ENCODE results near the gene ITPRIPL1.

ITPRIPL1 gene

DNA sequence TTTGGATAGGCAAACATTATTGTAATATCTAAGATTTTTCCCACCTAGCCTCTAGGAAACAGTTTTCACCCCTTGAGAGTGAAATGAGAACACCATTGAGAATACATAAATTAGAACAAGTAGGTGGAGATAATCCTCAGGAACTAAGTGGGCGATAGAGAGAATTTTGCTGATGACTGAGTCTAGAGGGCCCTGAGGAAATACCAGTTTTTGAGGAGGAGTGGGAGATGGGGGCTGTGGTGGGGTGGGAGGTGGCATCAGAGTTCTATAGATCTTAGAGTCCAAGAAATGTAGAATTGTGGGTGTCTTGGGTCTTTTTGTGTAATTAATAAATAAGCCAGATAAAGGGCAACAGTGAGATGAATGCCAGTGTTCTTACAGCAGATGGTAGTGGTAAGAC, 22.3 kb downstream of the ITPRIPL1 start:
- no peak for DNase-seq (ENCODE audit: low read depth in 2 of 2)

DNA sequence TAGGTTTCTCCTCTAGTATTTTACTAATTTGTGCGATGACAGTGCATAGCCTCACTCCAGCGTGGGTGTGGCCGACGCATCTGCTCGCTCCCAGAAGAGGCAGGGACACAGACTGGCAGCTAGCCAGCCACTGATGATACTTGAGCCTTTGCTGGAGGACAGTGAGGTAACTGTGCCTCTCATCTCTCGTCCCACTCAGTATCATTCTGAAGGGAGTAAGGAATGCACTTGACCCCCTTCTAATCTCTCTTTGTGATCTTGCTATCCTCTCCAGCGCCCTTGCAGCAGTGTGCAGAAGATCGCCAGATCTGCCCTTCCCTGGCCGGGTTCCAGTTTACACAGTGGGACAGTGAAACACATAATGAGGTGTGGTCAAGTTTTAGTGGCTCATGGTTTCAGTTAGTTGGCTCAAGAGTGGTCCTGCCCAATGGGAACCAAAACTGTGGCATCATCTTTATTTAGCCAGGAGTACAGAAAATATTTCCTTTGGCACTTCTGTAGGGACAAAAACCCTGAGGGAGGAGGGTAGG, 28.0 kb downstream of the ITPRIPL1 start:
- DNase-seq (ENCODE audit: low read depth in 2 of 2): peak in 1 of 2 donors; percentile 73
- TF ChIP-seq, protein P1, sequence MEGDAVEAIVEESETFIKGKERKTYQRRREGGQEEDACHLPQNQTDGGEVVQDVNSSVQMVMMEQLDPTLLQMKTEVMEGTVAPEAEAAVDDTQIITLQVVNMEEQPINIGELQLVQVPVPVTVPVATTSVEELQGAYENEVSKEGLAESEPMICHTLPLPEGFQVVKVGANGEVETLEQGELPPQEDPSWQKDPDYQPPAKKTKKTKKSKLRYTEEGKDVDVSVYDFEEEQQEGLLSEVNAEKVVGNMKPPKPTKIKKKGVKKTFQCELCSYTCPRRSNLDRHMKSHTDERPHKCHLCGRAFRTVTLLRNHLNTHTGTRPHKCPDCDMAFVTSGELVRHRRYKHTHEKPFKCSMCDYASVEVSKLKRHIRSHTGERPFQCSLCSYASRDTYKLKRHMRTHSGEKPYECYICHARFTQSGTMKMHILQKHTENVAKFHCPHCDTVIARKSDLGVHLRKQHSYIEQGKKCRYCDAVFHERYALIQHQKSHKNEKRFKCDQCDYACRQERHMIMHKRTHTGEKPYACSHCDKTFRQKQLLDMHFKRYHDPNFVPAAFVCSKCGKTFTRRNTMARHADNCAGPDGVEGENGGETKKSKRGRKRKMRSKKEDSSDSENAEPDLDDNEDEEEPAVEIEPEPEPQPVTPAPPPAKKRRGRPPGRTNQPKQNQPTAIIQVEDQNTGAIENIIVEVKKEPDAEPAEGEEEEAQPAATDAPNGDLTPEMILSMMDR (IDR thresholded peaks at IDR 0.05; ENCODE audit: low read depth, low read length): no peak

More for the DNA sequence above, 22.3 kb downstream of the ITPRIPL1 start:
- no peak overlapping the region for H3K4me3 ChIP-seq (replicated peaks in 1 of 2; ENCODE audit: low read depth in 2 of 2, low read length in 2 of 2)
- TF ChIP-seq, protein P1 (IDR thresholded peaks at IDR 0.05; ENCODE audit: low read depth, low read length): no peak

DNA sequence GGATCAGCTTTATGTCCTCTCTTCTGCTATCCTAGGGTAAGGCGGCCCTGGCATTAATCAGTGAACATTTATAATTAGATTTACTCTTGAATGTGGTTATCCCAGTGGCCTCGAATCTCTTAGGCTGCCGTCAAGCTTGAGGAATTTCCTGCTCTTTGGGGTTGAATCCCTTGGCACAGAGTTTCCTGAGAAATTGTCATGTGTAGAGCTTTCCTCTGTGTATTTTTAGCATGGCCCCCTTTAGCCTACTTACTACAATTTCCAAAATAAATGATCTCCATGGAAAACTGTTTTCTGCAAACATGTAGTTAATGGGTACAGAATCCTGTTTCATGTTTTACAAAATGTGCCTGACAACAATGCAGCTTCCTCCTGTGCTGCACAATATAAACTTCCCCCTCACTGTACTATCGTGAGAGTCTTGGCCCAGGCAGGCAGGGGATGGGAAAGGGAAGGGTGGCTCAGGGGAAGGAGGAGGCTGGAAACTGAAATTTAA, 28.5 kb downstream of the ITPRIPL1 start:
- TF ChIP-seq, protein P1 (IDR thresholded peaks at IDR 0.05; ENCODE audit: low read depth, low read length): no peak
- peak; percentile 75 to 78 for DNase-seq (ENCODE audit: low read depth in 2 of 2)
- no peak overlapping the region for H3K4me3 ChIP-seq (replicated peaks in 1 of 2; ENCODE audit: low read depth in 2 of 2, low read length in 2 of 2)

More for the DNA sequence above, 28.0 kb downstream of the ITPRIPL1 start:
- no peak overlapping the region for H3K4me3 ChIP-seq (replicated peaks in 1 of 2; ENCODE audit: low read depth in 2 of 2, low read length in 2 of 2)

DNA sequence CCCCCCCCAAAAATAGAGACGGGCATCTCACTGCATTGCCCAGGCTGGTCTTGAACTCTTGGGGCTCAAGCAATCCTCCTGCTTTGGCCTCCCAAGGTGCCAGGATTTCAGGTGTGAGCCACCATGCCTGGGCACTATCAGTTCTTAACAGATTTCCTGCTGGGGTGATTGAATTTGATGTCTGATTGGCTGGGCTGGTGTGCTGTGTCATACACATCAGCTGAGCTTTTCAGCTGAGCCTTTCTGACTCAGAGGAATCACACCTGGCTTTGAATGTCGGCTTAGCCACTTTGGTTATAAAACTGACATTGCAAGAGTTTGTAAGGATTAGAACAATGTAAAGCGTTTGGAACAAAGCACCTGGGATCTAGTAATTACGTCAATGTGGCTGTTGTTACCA, 29.4 kb downstream of the ITPRIPL1 start:
- no peak overlapping the region for H3K4me3 ChIP-seq (replicated peaks in 1 of 2; ENCODE audit: low read depth in 2 of 2, low read length in 2 of 2)
- TF ChIP-seq, protein P1 (IDR thresholded peaks at IDR 0.05; ENCODE audit: low read depth, low read length): no peak
- no peak for DNase-seq (ENCODE audit: low read depth in 2 of 2)

DNA sequence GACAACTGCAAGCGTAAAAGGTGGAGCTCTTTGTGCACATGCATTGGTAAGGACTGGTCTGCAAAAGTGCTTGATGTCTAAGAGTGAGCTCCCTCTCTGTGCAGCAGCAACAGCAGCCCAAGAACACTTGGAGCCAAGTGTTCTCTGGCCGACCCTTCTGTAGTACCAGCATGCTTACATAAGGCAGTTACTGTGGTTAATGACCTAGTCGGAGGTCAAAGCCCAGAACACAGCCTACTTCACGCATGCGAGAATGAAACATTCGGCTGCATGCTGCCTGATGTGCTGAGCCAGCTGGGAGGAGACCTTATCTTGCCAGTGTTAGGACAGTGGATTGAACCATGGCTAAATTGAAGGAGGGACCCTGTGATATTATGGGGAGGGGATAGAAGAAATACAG, 31.8 kb downstream of the ITPRIPL1 start:
- H3K4me3 ChIP-seq (replicated peaks in 1 of 2; ENCODE audit: low read depth in 2 of 2, low read length in 2 of 2): no peak overlapping the region
- DNase-seq (ENCODE audit: low read depth in 2 of 2): no peak
- TF ChIP-seq, protein P1 (IDR thresholded peaks at IDR 0.05; ENCODE audit: low read depth, low read length): no peak

DNA sequence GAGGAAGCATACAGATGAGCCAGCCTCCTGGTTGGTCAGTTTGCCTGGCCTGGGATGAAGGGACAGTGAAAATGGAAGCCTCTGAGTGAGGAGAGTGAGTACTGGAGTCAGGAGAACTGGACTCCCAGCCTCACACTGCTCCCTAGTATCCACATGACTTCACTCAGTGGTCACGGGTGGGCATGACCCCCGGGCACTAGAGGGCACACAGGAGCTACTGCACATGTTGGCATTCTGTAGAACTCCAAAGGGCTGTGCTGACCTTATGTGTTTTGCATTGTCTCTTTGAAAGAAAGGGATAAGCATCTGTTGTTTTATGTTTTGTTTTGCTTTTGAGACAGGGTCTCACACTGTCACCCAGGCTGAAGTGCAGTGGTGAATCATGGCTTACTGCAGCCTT, 34.2 kb downstream of the ITPRIPL1 start:
- TF ChIP-seq, protein P1 (IDR thresholded peaks at IDR 0.05; ENCODE audit: low read depth, low read length): no peak
- DNase-seq (ENCODE audit: low read depth in 2 of 2): no peak
- H3K4me3 ChIP-seq (replicated peaks in 1 of 2; ENCODE audit: low read depth in 2 of 2, low read length in 2 of 2): no peak overlapping the region

DNA sequence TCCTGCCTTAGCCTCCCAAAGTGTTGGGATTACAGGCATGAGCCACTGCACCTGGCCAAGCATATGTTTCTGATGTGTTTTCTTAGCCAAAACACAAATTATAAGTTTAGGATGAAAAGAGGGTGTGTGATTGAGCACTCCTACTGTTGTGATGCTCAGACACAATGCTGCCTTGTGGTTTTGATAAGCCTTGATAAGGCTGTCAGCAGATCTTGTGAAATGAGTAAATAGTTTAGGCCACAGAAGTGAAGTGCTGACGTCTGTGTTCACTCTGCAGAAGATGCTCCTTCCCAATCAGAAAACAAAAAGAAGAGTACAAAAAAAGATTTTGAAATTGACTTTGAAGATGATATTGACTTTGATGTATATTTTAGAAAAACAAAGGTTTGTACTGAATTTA, 34.7 kb downstream of the ITPRIPL1 start:
- no peak overlapping the region for H3K4me3 ChIP-seq (replicated peaks in 1 of 2; ENCODE audit: low read depth in 2 of 2, low read length in 2 of 2)
- DNase-seq (ENCODE audit: low read depth in 2 of 2): peak in 1 of 2 donors; percentile 49
- TF ChIP-seq, protein P1 (IDR thresholded peaks at IDR 0.05; ENCODE audit: low read depth, low read length): no peak
